SK-N-SH (cell line): ENCODE results near the gene CCDC87. TPM values are rescaled to one million over a fixed set of nuclear protein-coding genes. Genes with fewer than 3 reads are reported as not detected.

ENCODE experiments used
- CTCF ChIA-PET: fragments of 300-600, 350-600 bp; formaldehyde crosslinking; extraction: SDS; loops from one replicate; lab custom pipeline; 2021; lab: Yijun Ruan, JAX
- POLR2A ChIA-PET: fragments of 350-600 bp; sonication (Branson Sonifier 250); formaldehyde crosslinking; extraction: SDS; loops from one replicate; lab custom pipeline; 2020; ENCODE audit warnings: antibody characterized with exemption, inconsistent platforms; lab: Yijun Ruan, JAX
- DNase-seq: peaks from one replicate; pipeline ENCODE4 v3.0.0; 2012
- H2AFZ ChIP-seq: fragments of 200-600 bp; sonication (generic); 2 replicates; pipeline ENCODE4 v1.8.1; 2016; ENCODE audit warnings: antibody characterized with exemption, mild to moderate bottlenecking, low read depth
- H3F3A ChIP-seq: fragments of 200-600 bp; sonication (generic); replicated peaks from 2 replicates; pipeline ENCODE3; 2016; ENCODE audit warnings: antibody characterized with exemption, mild to moderate bottlenecking; ENCODE audit not compliant: insufficient read depth
- H3K27ac ChIP-seq, 2 experiments: fragments of 200-500 bp in 1 of 2; fragments of 200-600 bp in 1 of 2; sonication (Bioruptor generic) in 1 of 2; sonication (generic), shearing (Covaris generic) in 1 of 2; 2 replicates each; pipeline versions ENCODE4 v1.5.1 to v1.6.1; 2014 to 2016; ENCODE audit warnings: low read depth in 2 of 2, inconsistent platforms in 1 of 2, low read length in 1 of 2, mild to moderate bottlenecking in 1 of 2, mixed read lengths in 1 of 2
- H3K27me3 ChIP-seq: fragments of 200-600 bp; sonication (generic), shearing (Covaris generic); 2 replicates; pipeline ENCODE4 v1.6.1; 2016; ENCODE audit warnings: mixed run types; ENCODE audit not compliant: insufficient read depth
- H3K36me3 ChIP-seq, 2 experiments: fragments of 200-500 bp in 1 of 2; fragments of 200-600 bp in 1 of 2; sonication (Bioruptor generic) in 1 of 2; sonication (generic) in 1 of 2; replicated peaks in 1 of 2; 2 replicates each; pipeline versions ENCODE3 to v1.5.1; 2014 to 2016; ENCODE audit warnings: low read length in 1 of 2, mild to moderate bottlenecking in 1 of 2; ENCODE audit not compliant: insufficient read depth in 2 of 2, control insufficient read depth in 1 of 2
- H3K4me1 ChIP-seq, 2 experiments: fragments of 200-500 bp in 1 of 2; fragments of 200-600 bp in 1 of 2; sonication (Bioruptor generic) in 1 of 2; sonication (generic), shearing (Covaris generic) in 1 of 2; 2 replicates each; pipeline versions ENCODE4 v1.5.1 to v1.6.1; 2014 to 2016; ENCODE audit warnings: low read depth in 1 of 2, low read length in 1 of 2, mixed run types in 1 of 2; ENCODE audit not compliant: insufficient read depth in 2 of 2, control insufficient read depth in 1 of 2
- H3K4me2 ChIP-seq: fragments of 200-600 bp; sonication (generic), shearing (Covaris generic); 2 replicates; pipeline ENCODE4 v1.6.1; 2017; ENCODE audit warnings: mixed run types
- H3K4me3 ChIP-seq, 2 experiments: fragments of 200-500 bp in 1 of 2; fragments of 200-600 bp in 1 of 2; sonication (Bioruptor generic) in 1 of 2; sonication (generic), shearing (Covaris generic) in 1 of 2; 2 replicates each; pipeline versions ENCODE4 v1.5.1 to v1.8.1; 2014 to 2016; ENCODE audit warnings: low read depth in 2 of 2, inconsistent platforms in 1 of 2, low read length in 1 of 2, mild to moderate bottlenecking in 1 of 2, mixed read lengths in 1 of 2, moderate library complexity in 1 of 2
- H3K79me2 ChIP-seq: fragments of 200-600 bp; sonication (generic); 2 replicates; pipeline ENCODE4 v1.8.1; 2017; ENCODE audit warnings: mild to moderate bottlenecking; ENCODE audit not compliant: insufficient read depth
- H3K9ac ChIP-seq: fragments of 200-600 bp; sonication (generic); 2 replicates; pipeline ENCODE4 v1.6.1; 2017; ENCODE audit warnings: mixed run types
- H3K9me2 ChIP-seq: fragments of 200-600 bp; sonication (generic); 2 replicates; pipeline ENCODE4 v1.6.1; 2017; ENCODE audit warnings: mixed run types
- H3K9me3 ChIP-seq: fragments of 200-600 bp; sonication (generic); 2 replicates; pipeline ENCODE4 v1.6.1; 2017; ENCODE audit warnings: mixed run types, mild to moderate bottlenecking, moderate library complexity
- H4K20me1 ChIP-seq: fragments of 200-600 bp; sonication (generic); 2 replicates; pipeline ENCODE4 v1.6.1; 2017; ENCODE audit warnings: mild to moderate bottlenecking, mixed run types; ENCODE audit not compliant: insufficient read depth
- CHD2 ChIP-seq: fragments of 150-350 bp; IDR thresholded peaks from 2 replicates; pipeline ENCODE4 v1.6.1; 2018; ENCODE audit warnings: low read length; ENCODE audit not compliant: partially characterized antibody
- EP300 ChIP-seq, 2 experiments: IDR thresholded peaks; 2 replicates each; pipeline versions ENCODE4 v1.4.0 to v1.6.1; 2012; ENCODE audit warnings: borderline replicate concordance in 1 of 2, low read depth in 1 of 2, low read length in 1 of 2
- FOSL2 ChIP-seq: IDR thresholded peaks from 2 replicates; pipeline ENCODE4 v1.4.0; 2012; ENCODE audit warnings: low read depth, mild to moderate bottlenecking, moderate library complexity, borderline replicate concordance
- FOXJ3 ChIP-seq: sonication (generic); formaldehyde crosslinking; IDR thresholded peaks from 2 replicates; pipeline ENCODE4 v1.5.1; 2020; ENCODE audit warnings: mild to moderate bottlenecking, missing genetic modification reagents
- FOXM1 ChIP-seq: IDR thresholded peaks from 2 replicates; pipeline ENCODE4 v1.4.0; 2012; ENCODE audit warnings: low read depth, mild to moderate bottlenecking
- GABPA ChIP-seq: IDR thresholded peaks from 2 replicates; pipeline ENCODE4 v1.4.0; 2012; ENCODE audit warnings: low read depth, mild to moderate bottlenecking
- GATA2 ChIP-seq: sonication (generic); formaldehyde crosslinking; IDR thresholded peaks from 2 replicates; pipeline ENCODE4 v1.5.0; 2020; ENCODE audit warnings: mild to moderate bottlenecking, missing genetic modification reagents
- JUND ChIP-seq: IDR thresholded peaks from 2 replicates; pipeline ENCODE4 v1.4.0; 2012
- MEF2A ChIP-seq: IDR thresholded peaks from 2 replicates; pipeline ENCODE4 v1.4.0; 2012; ENCODE audit warnings: low read depth, borderline replicate concordance
- MXI1 ChIP-seq: IDR thresholded peaks from 2 replicates; pipeline ENCODE4 v1.6.1; 2012; ENCODE audit warnings: mild to moderate bottlenecking, low read depth, low read length, improper control_type of control experiment
- NFIC ChIP-seq: IDR thresholded peaks from 2 replicates; pipeline ENCODE4 v1.4.0; 2012; ENCODE audit warnings: borderline replicate concordance
- POLR2AphosphoS5 ChIP-seq: IDR thresholded peaks from 2 replicates; pipeline ENCODE4 v1.6.1; 2012; ENCODE audit warnings: low read depth, low read length
- RAD21 ChIP-seq: IDR thresholded peaks from 2 replicates; pipeline ENCODE4 v1.6.1; 2012; ENCODE audit warnings: mild to moderate bottlenecking, low read length
- RFX5 ChIP-seq: IDR thresholded peaks from 2 replicates; pipeline ENCODE4 v1.6.1; 2012; ENCODE audit warnings: mild to moderate bottlenecking, improper control_type of control experiment, low read length
- SMC3 ChIP-seq: IDR thresholded peaks from 2 replicates; pipeline ENCODE4 v1.6.1; 2012; ENCODE audit warnings: low read depth, low read length, improper control_type of control experiment
- TAF1 ChIP-seq: IDR thresholded peaks from 2 replicates; pipeline ENCODE4 v1.6.1; 2012; ENCODE audit warnings: low read depth, mild to moderate bottlenecking, low read length, moderate library complexity, borderline replicate concordance
- TCF12 ChIP-seq: IDR thresholded peaks from 2 replicates; pipeline ENCODE4 v1.4.0; 2012
- USF2 ChIP-seq: fragments of 150-350 bp; IDR thresholded peaks from 2 replicates; pipeline ENCODE4 v1.6.1; 2017; ENCODE audit warnings: antibody characterized with exemption, low read length, low read depth, borderline replicate concordance
- YY1 ChIP-seq: IDR thresholded peaks from 2 replicates; pipeline ENCODE4 v1.4.0; 2012; ENCODE audit warnings: low read depth, mild to moderate bottlenecking
- ZBTB33 ChIP-seq: IDR thresholded peaks from 2 replicates; pipeline ENCODE4 v1.4.0; 2012; ENCODE audit warnings: low read depth, borderline replicate concordance
- WGBS: methylation state at CpG from one replicate; pipeline ENCODE4 v1.1.6; 2017; ENCODE audit warnings: low lambda C conversion rate; 5-methylcytosine and 5-hydroxymethylcytosine counted together
- polyA plus RNA-seq, 3 experiments: library from polyadenylated mRNA; depleted of rRNA; stranded (reverse); fragments of >200 nt; gene quantifications; 2 replicates each; pipeline ENCODE4 v1.2.3, GENCODE V29; 2012
- TF ChIP-seq, protein P1 (sequence below): IDR thresholded peaks from 2 replicates; pipeline ENCODE4 v1.4.0; 2012; ENCODE audit warnings: low read depth, borderline replicate concordance
- TF ChIP-seq, protein P2 (sequence below): IDR thresholded peaks from 2 replicates; pipeline ENCODE4 v1.6.1; 2012; ENCODE audit warnings: mild to moderate bottlenecking, low read depth, low read length, moderate library complexity

Gene CCDC87
- polyA plus RNA-seq, 1 of the 3 experiments (the other 2 are of a cell fraction) = 0.21 TPM

- peaks cover 100% of the 10 kb centered on the region for H3K79me2 ChIP-seq
- H3K4me3 ChIP-seq = no peak overlapping the region
- WGBS = 98% methylated on average over 16 of the region's 16 CpGs
- H3K27ac ChIP-seq = no peak overlapping the region
- peaks cover 97% of the 10 kb centered on the region for H4K20me1 ChIP-seq
- no peak for TF ChIP-seq NFIC
- TF ChIP-seq JUND = no peak
- TF ChIP-seq, protein P1, sequence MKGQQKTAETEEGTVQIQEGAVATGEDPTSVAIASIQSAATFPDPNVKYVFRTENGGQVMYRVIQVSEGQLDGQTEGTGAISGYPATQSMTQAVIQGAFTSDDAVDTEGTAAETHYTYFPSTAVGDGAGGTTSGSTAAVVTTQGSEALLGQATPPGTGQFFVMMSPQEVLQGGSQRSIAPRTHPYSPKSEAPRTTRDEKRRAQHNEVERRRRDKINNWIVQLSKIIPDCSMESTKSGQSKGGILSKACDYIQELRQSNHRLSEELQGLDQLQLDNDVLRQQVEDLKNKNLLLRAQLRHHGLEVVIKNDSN = no peak
- no peak for TF ChIP-seq CHD2
- TF ChIP-seq FOXM1 = no peak
- no peak for TF ChIP-seq MEF2A
- no peak for TF ChIP-seq ZBTB33
- no peak for TF ChIP-seq POLR2AphosphoS5
- TF ChIP-seq FOXJ3 (CRISPR knock-in tag) = no peak
- H3K27me3 ChIP-seq = no peaks in the 10 kb centered on the region
- H3K4me2 ChIP-seq = no peak overlapping the region
- no peak overlapping the region for H2AFZ ChIP-seq
- DNase-seq = no peak
- no peaks in the 10 kb centered on the region for H3K9me3 ChIP-seq
- ChIA-PET POLR2A (interaction anchor here (0.8 to 1.8 kb wide), 2 partner anchors 8 to 14 kb away, joined by 3 to 13 read pairs; partner anchors contain the start of genes RBM14 and RBM4), CTCF (interaction anchor here (1.9 kb wide), 1 partner anchor 54 kb away, joined by 5 read pairs; the partner anchor contains the start of gene RBM4B)
- no peaks in the 10 kb centered on the region for H3K9me2 ChIP-seq
- H3K9ac ChIP-seq = no peak overlapping the region
- H3K4me1 ChIP-seq = no peaks in the 10 kb centered on the region; a peak in 1 of 4 replicates
- H3F3A ChIP-seq = no peaks in the 10 kb centered on the region
- peaks cover 63 to 64% of the 10 kb centered on the region in 2 experiments for H3K36me3 ChIP-seq
These were observed 31.6 kb upstream of the CCDC87 start for GRCh38 chr11:66624450-66624849.

- Histone ChIP-seq H3K4me1 (peaks cover 8 to 11% of the 10 kb centered on the region in 2 experiments; a peak in 3 of 4 replicates), H3K27me3 (no peaks in the 10 kb centered on the region), H3K27ac (peak overlapping the region; percentile 16 to 49), H3K36me3 (peaks cover 14 to 30% of the 10 kb centered on the region in 2 experiments), H2AFZ (no peak overlapping the region), H4K20me1 (peaks cover 73% of the 10 kb centered on the region), H3K9ac (peak overlapping the region; percentile 86; the same call in 1 of the 2 replicates), H3K4me3 (peak overlapping the region; percentile 73 to 75; a peak in 3 of 4 replicates), H3F3A (peaks cover 7% of the 10 kb centered on the region), H3K9me3 (no peaks in the 10 kb centered on the region), H3K9me2 (no peaks in the 10 kb centered on the region), H3K79me2 (peaks cover 89% of the 10 kb centered on the region), H3K4me2 (peak overlapping the region; percentile 90)
- WGBS = 77% methylated on average over 4 of the region's 4 CpGs
- ChIA-PET CTCF (no interaction called here), POLR2A (interaction anchor here (1.4 kb wide), 2 partner anchors 8 to 20 kb away, joined by 3 to 11 read pairs; partner anchors contain the start of gene RBM4)
- DNase-seq = no peak
- no peak for TF ChIP-seq MXI1
- no peak for TF ChIP-seq RAD21
- no peak for TF ChIP-seq YY1
- no peak for TF ChIP-seq TCF12
- TF ChIP-seq, protein P2, sequence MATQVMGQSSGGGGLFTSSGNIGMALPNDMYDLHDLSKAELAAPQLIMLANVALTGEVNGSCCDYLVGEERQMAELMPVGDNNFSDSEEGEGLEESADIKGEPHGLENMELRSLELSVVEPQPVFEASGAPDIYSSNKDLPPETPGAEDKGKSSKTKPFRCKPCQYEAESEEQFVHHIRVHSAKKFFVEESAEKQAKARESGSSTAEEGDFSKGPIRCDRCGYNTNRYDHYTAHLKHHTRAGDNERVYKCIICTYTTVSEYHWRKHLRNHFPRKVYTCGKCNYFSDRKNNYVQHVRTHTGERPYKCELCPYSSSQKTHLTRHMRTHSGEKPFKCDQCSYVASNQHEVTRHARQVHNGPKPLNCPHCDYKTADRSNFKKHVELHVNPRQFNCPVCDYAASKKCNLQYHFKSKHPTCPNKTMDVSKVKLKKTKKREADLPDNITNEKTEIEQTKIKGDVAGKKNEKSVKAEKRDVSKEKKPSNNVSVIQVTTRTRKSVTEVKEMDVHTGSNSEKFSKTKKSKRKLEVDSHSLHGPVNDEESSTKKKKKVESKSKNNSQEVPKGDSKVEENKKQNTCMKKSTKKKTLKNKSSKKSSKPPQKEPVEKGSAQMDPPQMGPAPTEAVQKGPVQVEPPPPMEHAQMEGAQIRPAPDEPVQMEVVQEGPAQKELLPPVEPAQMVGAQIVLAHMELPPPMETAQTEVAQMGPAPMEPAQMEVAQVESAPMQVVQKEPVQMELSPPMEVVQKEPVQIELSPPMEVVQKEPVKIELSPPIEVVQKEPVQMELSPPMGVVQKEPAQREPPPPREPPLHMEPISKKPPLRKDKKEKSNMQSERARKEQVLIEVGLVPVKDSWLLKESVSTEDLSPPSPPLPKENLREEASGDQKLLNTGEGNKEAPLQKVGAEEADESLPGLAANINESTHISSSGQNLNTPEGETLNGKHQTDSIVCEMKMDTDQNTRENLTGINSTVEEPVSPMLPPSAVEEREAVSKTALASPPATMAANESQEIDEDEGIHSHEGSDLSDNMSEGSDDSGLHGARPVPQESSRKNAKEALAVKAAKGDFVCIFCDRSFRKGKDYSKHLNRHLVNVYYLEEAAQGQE = no peak
- no peak for TF ChIP-seq USF2
- TF ChIP-seq RFX5 = no peak
- TF ChIP-seq GABPA = no peak
- no peak for TF ChIP-seq POLR2AphosphoS5
- TF ChIP-seq GATA2 (CRISPR knock-in tag) = no peak
- no peak for TF ChIP-seq FOSL2
- no peak for TF ChIP-seq EP300 (IDR thresholded peaks at IDR 0.05; ENCODE audit: borderline replicate concordance in 1 of 2, low read depth in 1 of 2, low read length in 1 of 2)
- no peak for TF ChIP-seq SMC3
- no peak for TF ChIP-seq TAF1
These were observed 26.3 kb upstream of the CCDC87 start for GRCh38 chr11:66619080-66619554.
